ENCODE results near the gene IL23R.
A peak's percentile ranks its signal among the peaks of the same experiment; 100 is the strongest.

Gene IL23R

GRCh38 chr1:67307251-67308060 lies 141.2 kb downstream of the IL23R start, which contains the start of gene IL12RB2:
Gene IL12RB2, plus strand, starts transcription at chr1:67307873. Its CDS starts 12,496 bp downstream, at chr1:67320369.
- no peak for DNase-seq (ENCODE audit: low read depth)
- H3K4me3 ChIP-seq (ENCODE audit: low read length): peak within 1 kb of the TSS; percentile 44

GRCh38 chr1:67308136-67308535 lies 141.9 kb downstream of the IL23R start:
- no peak for DNase-seq (ENCODE audit: low read depth)
- peak overlapping the region; percentile 32 for H3K4me3 ChIP-seq (ENCODE audit: low read length)
- no peak for TF ChIP-seq CTCF (conservative IDR thresholded peaks at IDR 0.05; ENCODE audit: low read depth, low read length)

More at GRCh38 chr1:67307251-67308060, 141.2 kb downstream of the IL23R start, which contains the start of gene IL12RB2:
- no peak for TF ChIP-seq CTCF (conservative IDR thresholded peaks at IDR 0.05; ENCODE audit: low read depth, low read length)
